ENCODE data around the gene PKN2.

- TF ChIP-seq CTCF (conservative IDR thresholded peaks at IDR 0.05 in 1 of 2, IDR thresholded peaks at IDR 0.05 in 1 of 2; ENCODE audit: extremely low read depth in 1 of 2, insufficient read depth in 1 of 2, low read depth in 1 of 2, low read length in 2 of 2) (no peak), EZH2 (IDR thresholded peaks at IDR 0.05; ENCODE audit: borderline replicate concordance, low read length) (no peak)
These were observed 25.7 kb upstream of the PKN2 start for GRCh38 chr1:88658419-88658818.
